ENCODE results near the gene ALAD.

ALAD gene

DNA sequence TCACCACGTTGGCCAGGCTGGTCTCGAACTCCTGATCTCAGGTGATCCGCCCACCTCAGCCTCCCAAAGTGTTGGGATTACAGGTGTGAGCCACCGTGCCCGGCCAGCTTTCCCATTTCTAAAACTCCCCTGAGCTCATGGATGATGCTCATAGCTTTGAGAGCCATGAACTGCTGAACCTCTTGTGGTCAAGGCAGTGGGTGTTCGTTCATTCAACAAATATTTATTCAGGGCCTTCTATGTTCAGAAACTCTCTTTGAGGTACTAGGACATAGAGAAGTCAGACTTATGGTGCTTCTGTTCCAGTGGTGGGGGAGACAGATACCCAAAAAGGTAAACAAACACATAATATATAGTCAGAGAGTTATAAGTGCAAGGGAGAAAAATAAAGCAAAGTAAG lies 49.1 kb downstream of the ALAD start:
- no peaks in the 10 kb centered on the region for H3K9me3 ChIP-seq (ENCODE audit: insufficient read depth, low read length)
- no peaks in the 10 kb centered on the region for H3K79me2 ChIP-seq (ENCODE audit: low read length)
- TF ChIP-seq, protein P1, sequence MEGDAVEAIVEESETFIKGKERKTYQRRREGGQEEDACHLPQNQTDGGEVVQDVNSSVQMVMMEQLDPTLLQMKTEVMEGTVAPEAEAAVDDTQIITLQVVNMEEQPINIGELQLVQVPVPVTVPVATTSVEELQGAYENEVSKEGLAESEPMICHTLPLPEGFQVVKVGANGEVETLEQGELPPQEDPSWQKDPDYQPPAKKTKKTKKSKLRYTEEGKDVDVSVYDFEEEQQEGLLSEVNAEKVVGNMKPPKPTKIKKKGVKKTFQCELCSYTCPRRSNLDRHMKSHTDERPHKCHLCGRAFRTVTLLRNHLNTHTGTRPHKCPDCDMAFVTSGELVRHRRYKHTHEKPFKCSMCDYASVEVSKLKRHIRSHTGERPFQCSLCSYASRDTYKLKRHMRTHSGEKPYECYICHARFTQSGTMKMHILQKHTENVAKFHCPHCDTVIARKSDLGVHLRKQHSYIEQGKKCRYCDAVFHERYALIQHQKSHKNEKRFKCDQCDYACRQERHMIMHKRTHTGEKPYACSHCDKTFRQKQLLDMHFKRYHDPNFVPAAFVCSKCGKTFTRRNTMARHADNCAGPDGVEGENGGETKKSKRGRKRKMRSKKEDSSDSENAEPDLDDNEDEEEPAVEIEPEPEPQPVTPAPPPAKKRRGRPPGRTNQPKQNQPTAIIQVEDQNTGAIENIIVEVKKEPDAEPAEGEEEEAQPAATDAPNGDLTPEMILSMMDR (IDR thresholded peaks at IDR 0.05; ENCODE audit: low read depth, low read length): no peak
- no peaks in the 10 kb centered on the region for H3K27me3 ChIP-seq (ENCODE audit: low read depth, low read length)
- peak overlapping the region; percentile 90; the same call in 1 of the 2 replicates for H3K27ac ChIP-seq (ENCODE audit: low read length)
- H3K4me1 ChIP-seq (ENCODE audit: low read length): peaks cover 30% of the 10 kb centered on the region
- H3K4me2 ChIP-seq (ENCODE audit: low read length): peak overlapping the region; percentile 26
- H4K20me1 ChIP-seq (ENCODE audit: insufficient read depth, low read length): no peaks in the 10 kb centered on the region
- H2AFZ ChIP-seq (ENCODE audit: low read depth, low read length): no peak overlapping the region
- H3K9ac ChIP-seq (ENCODE audit: low read length): no peak overlapping the region
- H3K4me3 ChIP-seq (ENCODE audit: low read length): no peak overlapping the region
- no peaks in the 10 kb centered on the region for H3K36me3 ChIP-seq (replicated peaks; ENCODE audit: low read depth, low read length)

- H3K4me3 ChIP-seq (ENCODE audit: low read length): peak overlapping the region; percentile 90
- peak overlapping the region; percentile 97 for H3K4me2 ChIP-seq (ENCODE audit: low read length)
- TF ChIP-seq, protein P1 (IDR thresholded peaks at IDR 0.05; ENCODE audit: low read depth, low read length): no peak
- no peak for TF ChIP-seq EZH2phosphoT487 (IDR thresholded peaks at IDR 0.05; ENCODE audit: low read depth)
- peaks cover 30% of the 10 kb centered on the region for H3K4me1 ChIP-seq (ENCODE audit: low read length)
- H3K27me3 ChIP-seq (ENCODE audit: low read depth, low read length): no peaks in the 10 kb centered on the region
- no peaks in the 10 kb centered on the region for H3K9me3 ChIP-seq (ENCODE audit: insufficient read depth, low read length)
- no peaks in the 10 kb centered on the region for H3K36me3 ChIP-seq (replicated peaks; ENCODE audit: low read depth, low read length)
- H2AFZ ChIP-seq (ENCODE audit: low read depth, low read length): peak overlapping the region; percentile 70; the same call in 1 of the 2 replicates
- peak overlapping the region; percentile 83 for H3K9ac ChIP-seq (ENCODE audit: low read length)
- H3K27ac ChIP-seq (ENCODE audit: low read length): peak overlapping the region; percentile 90
- no peaks in the 10 kb centered on the region for H3K79me2 ChIP-seq (ENCODE audit: low read length)
- H4K20me1 ChIP-seq (ENCODE audit: insufficient read depth, low read length): no peaks in the 10 kb centered on the region
Measured at GRCh38 chr9:113350937-113351336, 50.1 kb downstream of the ALAD start.

GRCh38 chr9:113350107-113350661 lies 50.9 kb downstream of the ALAD start:
- no peaks in the 10 kb centered on the region for H3K27me3 ChIP-seq (ENCODE audit: low read depth, low read length)
- H4K20me1 ChIP-seq (ENCODE audit: insufficient read depth, low read length): no peaks in the 10 kb centered on the region
- H3K4me1 ChIP-seq (ENCODE audit: low read length): peaks cover 34% of the 10 kb centered on the region
- H3K4me2 ChIP-seq (ENCODE audit: low read length): peak overlapping the region; percentile 97
- no peaks in the 10 kb centered on the region for H3K79me2 ChIP-seq (ENCODE audit: low read length)
- no peaks in the 10 kb centered on the region for H3K36me3 ChIP-seq (replicated peaks; ENCODE audit: low read depth, low read length)
- H3K4me3 ChIP-seq (ENCODE audit: low read length): peak overlapping the region; percentile 90
- H3K9me3 ChIP-seq (ENCODE audit: insufficient read depth, low read length): no peaks in the 10 kb centered on the region
- peak overlapping the region; percentile 83 for H3K9ac ChIP-seq (ENCODE audit: low read length)
- H2AFZ ChIP-seq (ENCODE audit: low read depth, low read length): peak overlapping the region; percentile 70
- no peak for TF ChIP-seq EZH2phosphoT487 (IDR thresholded peaks at IDR 0.05; ENCODE audit: low read depth)
- TF ChIP-seq, protein P1 (IDR thresholded peaks at IDR 0.05; ENCODE audit: low read depth, low read length): no peak
- peak overlapping the region; percentile 90 for H3K27ac ChIP-seq (ENCODE audit: low read length)

- peak within 1 kb of the TSS; percentile 70 for H2AFZ ChIP-seq (ENCODE audit: low read depth, low read length)
- no peaks in the 10 kb centered on the region for H3K79me2 ChIP-seq (ENCODE audit: low read length)
- H3K36me3 ChIP-seq (replicated peaks; ENCODE audit: low read depth, low read length): no peaks in the 10 kb centered on the region
- H3K4me2 ChIP-seq (ENCODE audit: low read length): peak within 1 kb of the TSS; percentile 97
- peak within 1 kb of the TSS; percentile 83 for H3K9ac ChIP-seq (ENCODE audit: low read length)
- TF ChIP-seq EZH2phosphoT487 (IDR thresholded peaks at IDR 0.05; ENCODE audit: low read depth): no peak
- TF ChIP-seq, protein P1 (IDR thresholded peaks at IDR 0.05; ENCODE audit: low read depth, low read length): no peak
- H3K27me3 ChIP-seq (ENCODE audit: low read depth, low read length): no peaks in the 10 kb centered on the region
- no peaks in the 10 kb centered on the region for H4K20me1 ChIP-seq (ENCODE audit: insufficient read depth, low read length)
- H3K27ac ChIP-seq (ENCODE audit: low read length): peak within 1 kb of the TSS; percentile 90
- no peaks in the 10 kb centered on the region for H3K9me3 ChIP-seq (ENCODE audit: insufficient read depth, low read length)
- peak within 1 kb of the TSS; percentile 90 for H3K4me3 ChIP-seq (ENCODE audit: low read length)
- peaks cover 34% of the 10 kb centered on the region for H3K4me1 ChIP-seq (ENCODE audit: low read length)
Measured at GRCh38 chr9:113349445-113350094, 51.5 kb downstream of the ALAD start, which contains the start of gene BSPRY. BSPRY (plus strand) TSS chr9:113349541; CDS start chr9:113349580, 39 bp downstream.

All from OCI-LY3 (cell line).